Measurements from ENCODE around the gene PPP1R12C.
A peak's percentile ranks its signal among the peaks of the same experiment; 100 is the strongest.

PPP1R12C gene

GRCh38 chr19:55117663-55118391, 390 bp upstream of the PPP1R12C start:
- H3K4me1 Mint-ChIP-seq, result peaks cover 56% of the 10 kb centered on the region
- peaks cover 28% of the 10 kb centered on the region for H3K27me3 Mint-ChIP-seq (ENCODE audit: low read depth, poor library complexity)
- no peak for TF ChIP-seq CTCF (IDR thresholded peaks at IDR 0.05)
- peak overlapping the region; percentile 99 for H3K27ac Mint-ChIP-seq
- no peaks in the 10 kb centered on the region for H3K36me3 Mint-ChIP-seq (ENCODE audit: low read depth)
- peak; percentile 96 for DNase-seq
- peak overlapping the region; percentile 93 for H3K4me3 Mint-ChIP-seq
- H3K9me3 Mint-ChIP-seq, result no peaks in the 10 kb centered on the region

GRCh38 chr19:55116232-55116858, 1.1 kb downstream of the PPP1R12C start:
- Mint-ChIP-seq H3K9me3 (no peaks in the 10 kb centered on the region), H3K27me3 (ENCODE audit: low read depth, poor library complexity) (peaks cover 14% of the 10 kb centered on the region), H3K4me1 (peaks cover 62% of the 10 kb centered on the region), H3K27ac (peak overlapping the region; percentile 78), H3K36me3 (ENCODE audit: low read depth) (no peaks in the 10 kb centered on the region), H3K4me3 (peak overlapping the region; percentile 91)
- no peak for TF ChIP-seq CTCF (IDR thresholded peaks at IDR 0.05)
- peak; percentile 15 for DNase-seq

GRCh38 chr19:55115446-55116065, 1.9 kb downstream of the PPP1R12C start:
- peak overlapping the region; percentile 66 for H3K27ac Mint-ChIP-seq
- H3K36me3 Mint-ChIP-seq (ENCODE audit: low read depth), result no peaks in the 10 kb centered on the region
- H3K9me3 Mint-ChIP-seq, result no peaks in the 10 kb centered on the region
- TF ChIP-seq CTCF (IDR thresholded peaks at IDR 0.05), result no peak
- peaks cover 69% of the 10 kb centered on the region for H3K4me1 Mint-ChIP-seq
- peaks cover 14% of the 10 kb centered on the region for H3K27me3 Mint-ChIP-seq (ENCODE audit: low read depth, poor library complexity)
- peak overlapping the region; percentile 91 for H3K4me3 Mint-ChIP-seq
- DNase-seq, result no peak

- Mint-ChIP-seq H3K36me3 (ENCODE audit: low read depth) (no peaks in the 10 kb centered on the region), H3K4me1 (peaks cover 69% of the 10 kb centered on the region), H3K4me3 (peak overlapping the region; percentile 91), H3K9me3 (no peaks in the 10 kb centered on the region), H3K27ac (peak overlapping the region; percentile 66), H3K27me3 (ENCODE audit: low read depth, poor library complexity) (peaks cover 5% of the 10 kb centered on the region)
- no peak for TF ChIP-seq CTCF (IDR thresholded peaks at IDR 0.05)
- no peak for DNase-seq
These were observed 2.8 kb downstream of the PPP1R12C start for GRCh38 chr19:55114566-55115145.

GRCh38 chr19:55113570-55114039, 3.8 kb downstream of the PPP1R12C start:
- DNase-seq, result peak; percentile 82
- H3K27ac Mint-ChIP-seq, result peak overlapping the region; percentile 97
- no peak for TF ChIP-seq CTCF (IDR thresholded peaks at IDR 0.05)
- peaks cover 9% of the 10 kb centered on the region for H3K36me3 Mint-ChIP-seq (ENCODE audit: low read depth)
- peaks cover 3% of the 10 kb centered on the region for H3K27me3 Mint-ChIP-seq (ENCODE audit: low read depth, poor library complexity)
- no peaks in the 10 kb centered on the region for H3K9me3 Mint-ChIP-seq
- H3K4me1 Mint-ChIP-seq, result peaks cover 62% of the 10 kb centered on the region
- no peak overlapping the region for H3K4me3 Mint-ChIP-seq
